ENCODE results near the gene FOXJ3. TPM values are rescaled to one million over a fixed set of nuclear protein-coding genes. Genes with fewer than 3 reads are reported as not detected.

Gene FOXJ3
- total RNA-seq, 4 donors from 2014 or later = 34.5 to 40.0 (median 36.1) TPM

DNA sequence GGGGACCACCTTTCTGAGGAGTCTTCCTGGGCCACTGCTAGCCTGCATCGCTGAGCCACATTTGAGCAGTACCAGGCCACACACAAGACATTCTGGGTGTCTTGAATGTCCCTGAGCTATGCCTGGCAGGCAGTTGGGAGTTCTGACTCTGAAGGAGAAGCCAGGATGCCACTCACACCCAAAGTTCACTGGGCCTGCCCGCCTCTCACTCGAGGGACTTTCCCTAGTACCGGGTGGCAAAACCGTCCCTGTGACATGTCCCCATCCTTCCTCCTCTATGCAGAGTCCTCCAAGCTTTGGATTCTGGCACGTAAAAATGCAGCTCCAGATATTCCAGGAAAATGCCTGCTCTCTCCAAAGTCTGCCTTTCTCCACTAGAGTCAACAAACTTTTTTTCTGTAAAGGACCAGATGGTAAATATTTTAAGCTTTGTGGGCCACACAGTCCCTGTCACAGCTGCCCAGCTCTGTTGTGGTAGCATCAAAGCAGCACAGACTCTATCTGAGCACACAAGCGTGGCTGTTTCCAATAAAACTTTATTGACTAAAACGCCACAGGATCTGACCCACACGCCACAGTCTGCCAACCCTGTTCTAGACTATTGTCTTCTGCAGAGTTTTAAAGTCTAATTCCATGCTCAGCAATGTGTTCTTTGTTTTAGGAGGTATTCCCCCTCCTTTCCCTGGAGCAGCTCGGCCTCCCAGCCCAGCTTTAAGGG is 201.1 kb downstream of the FOXJ3 start:
- intact Hi-C loops (cut with DNase I) = no loop called here
- TF ChIP-seq POLR2AphosphoS5 (IDR thresholded peaks at IDR 0.05) (no peak), POLR2A (IDR thresholded peaks at IDR 0.05; ENCODE audit: low read depth) (no peak), EP300 (IDR thresholded peaks at IDR 0.05) (no peak)
- TF ChIP-seq, protein P1, sequence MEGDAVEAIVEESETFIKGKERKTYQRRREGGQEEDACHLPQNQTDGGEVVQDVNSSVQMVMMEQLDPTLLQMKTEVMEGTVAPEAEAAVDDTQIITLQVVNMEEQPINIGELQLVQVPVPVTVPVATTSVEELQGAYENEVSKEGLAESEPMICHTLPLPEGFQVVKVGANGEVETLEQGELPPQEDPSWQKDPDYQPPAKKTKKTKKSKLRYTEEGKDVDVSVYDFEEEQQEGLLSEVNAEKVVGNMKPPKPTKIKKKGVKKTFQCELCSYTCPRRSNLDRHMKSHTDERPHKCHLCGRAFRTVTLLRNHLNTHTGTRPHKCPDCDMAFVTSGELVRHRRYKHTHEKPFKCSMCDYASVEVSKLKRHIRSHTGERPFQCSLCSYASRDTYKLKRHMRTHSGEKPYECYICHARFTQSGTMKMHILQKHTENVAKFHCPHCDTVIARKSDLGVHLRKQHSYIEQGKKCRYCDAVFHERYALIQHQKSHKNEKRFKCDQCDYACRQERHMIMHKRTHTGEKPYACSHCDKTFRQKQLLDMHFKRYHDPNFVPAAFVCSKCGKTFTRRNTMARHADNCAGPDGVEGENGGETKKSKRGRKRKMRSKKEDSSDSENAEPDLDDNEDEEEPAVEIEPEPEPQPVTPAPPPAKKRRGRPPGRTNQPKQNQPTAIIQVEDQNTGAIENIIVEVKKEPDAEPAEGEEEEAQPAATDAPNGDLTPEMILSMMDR (IDR thresholded peaks at IDR 0.05) = no peak
- Histone ChIP-seq H3K4me1 (no peaks in the 10 kb centered on the region), H3K9me3 (no peaks in the 10 kb centered on the region), H3K36me3 (no peaks in the 10 kb centered on the region), H3K4me3 (no peak overlapping the region), H3K27me3 (peaks cover 0 to 19% (median 0%) of the 10 kb centered on the region in 4 donors), H3K27ac (replicated peaks in 1 of 4) (no peak overlapping the region)
- WGBS = 81% methylated on average over 10 of the region's 10 CpGs
- no peak for DNase-seq (ENCODE audit: extremely low spot score)

DNA sequence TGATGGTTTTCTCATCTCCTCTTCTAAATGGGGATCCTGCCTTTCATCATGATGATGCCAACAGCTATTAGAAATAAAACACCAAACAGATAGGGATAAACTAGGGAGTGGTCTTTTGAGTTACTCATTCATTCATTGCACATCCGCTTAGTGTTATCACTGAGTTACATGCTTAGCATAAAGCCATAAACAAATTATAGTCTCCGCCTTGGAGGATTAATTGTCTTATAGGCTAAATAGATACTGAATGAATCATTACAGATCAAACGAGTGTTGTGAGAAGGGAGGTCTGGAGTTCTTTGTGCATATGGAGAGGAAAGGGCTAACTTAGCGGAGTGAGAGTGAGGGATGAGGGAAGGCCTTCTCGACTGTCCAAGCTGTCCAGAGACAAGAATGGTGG is 201.6 kb downstream of the FOXJ3 start:
- 86% methylated on average over 5 of the region's 5 CpGs for WGBS
- TF ChIP-seq POLR2AphosphoS5 (IDR thresholded peaks at IDR 0.05) (no peak), POLR2A (IDR thresholded peaks at IDR 0.05; ENCODE audit: low read depth) (no peak), EP300 (IDR thresholded peaks at IDR 0.05) (no peak)
- TF ChIP-seq, protein P1 (IDR thresholded peaks at IDR 0.05) = no peak
- no peak overlapping the region for H3K4me3 ChIP-seq
- intact Hi-C loops (cut with DNase I) = no loop called here
- H3K9me3 ChIP-seq = no peaks in the 10 kb centered on the region
- no peak for DNase-seq (ENCODE audit: extremely low spot score)
- no peaks in the 10 kb centered on the region for H3K36me3 ChIP-seq
- no peaks in the 10 kb centered on the region for H3K4me1 ChIP-seq
- peaks cover 0 to 16% (median 0%) of the 10 kb centered on the region in 4 donors for H3K27me3 ChIP-seq
- H3K27ac ChIP-seq (replicated peaks in 1 of 4) = no peak overlapping the region

DNA sequence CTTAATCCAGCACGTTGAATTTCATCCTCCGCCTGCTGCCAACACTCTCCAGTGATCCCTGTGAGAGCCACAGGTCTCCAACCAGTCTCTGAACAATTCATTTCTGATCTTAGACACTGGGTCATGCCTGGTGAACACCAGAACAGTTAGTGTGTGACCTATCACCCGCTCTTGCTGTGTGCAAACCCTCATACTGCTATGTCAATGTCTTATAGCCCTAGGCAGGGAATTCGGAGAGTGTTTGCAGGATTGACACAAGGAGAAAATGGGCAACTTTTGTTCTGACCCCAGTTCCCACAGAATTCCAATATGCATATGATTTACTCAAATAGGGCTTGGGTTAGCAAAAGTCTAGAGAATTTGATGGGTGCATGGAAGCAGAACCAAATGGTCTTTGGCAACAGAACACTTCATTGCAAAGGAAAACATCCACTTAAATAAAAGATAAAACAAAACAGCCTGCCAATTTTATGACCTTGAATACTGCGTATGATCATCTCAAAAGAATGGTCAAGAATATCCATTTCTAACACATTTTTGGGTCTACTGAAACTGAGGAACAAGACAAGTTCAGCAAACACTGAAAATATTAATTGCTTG is 204.9 kb downstream of the FOXJ3 start:
- 78% methylated on average over 5 of the region's 5 CpGs for WGBS
- Histone ChIP-seq H3K4me3 (no peak overlapping the region), H3K36me3 (no peaks in the 10 kb centered on the region), H3K27me3 (peaks cover 0 to 6% (median 0%) of the 10 kb centered on the region in 4 donors), H3K27ac (replicated peaks in 1 of 4) (no peak overlapping the region), H3K9me3 (no peaks in the 10 kb centered on the region), H3K4me1 (no peaks in the 10 kb centered on the region)
- intact Hi-C loops (cut with DNase I) = no loop called here
- no peak for TF ChIP-seq POLR2AphosphoS5 (IDR thresholded peaks at IDR 0.05)
- TF ChIP-seq POLR2A (IDR thresholded peaks at IDR 0.05; ENCODE audit: low read depth) = no peak
- TF ChIP-seq, protein P1 (IDR thresholded peaks at IDR 0.05) = no peak
- DNase-seq (ENCODE audit: extremely low spot score) = no peak

DNA sequence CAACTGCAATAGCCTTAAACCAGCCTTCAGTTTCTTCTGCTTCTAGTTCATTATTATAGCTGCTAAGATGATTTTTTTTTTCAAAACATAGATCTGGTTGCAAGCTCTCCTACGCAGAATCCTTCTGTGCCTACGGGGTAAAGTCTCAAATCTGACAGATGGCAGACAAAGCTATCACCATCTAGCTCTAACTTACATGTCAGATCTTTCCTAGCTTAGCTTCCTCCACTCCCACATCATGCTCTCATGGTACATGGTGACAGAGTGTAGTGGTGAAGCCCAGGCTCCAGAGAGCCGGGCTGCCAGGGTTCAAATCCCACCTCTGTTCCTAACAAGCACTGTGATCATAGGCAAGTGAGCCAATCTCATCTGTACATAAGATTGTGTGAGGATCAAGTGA is 206.1 kb downstream of the FOXJ3 start:
- DNase-seq (ENCODE audit: extremely low spot score) = no peak
- intact Hi-C loops (cut with DNase I) = no loop called here
- Histone ChIP-seq H3K4me1 (no peaks in the 10 kb centered on the region), H3K36me3 (no peaks in the 10 kb centered on the region), H3K27me3 (peaks cover 0 to 6% (median 0%) of the 10 kb centered on the region in 4 donors), H3K9me3 (no peaks in the 10 kb centered on the region), H3K27ac (replicated peaks in 1 of 4) (no peak overlapping the region), H3K4me3 (no peak overlapping the region)
- TF ChIP-seq, protein P1 (IDR thresholded peaks at IDR 0.05) = no peak
- TF ChIP-seq POLR2AphosphoS5 (IDR thresholded peaks at IDR 0.05) = no peak
- no peak for TF ChIP-seq POLR2A (IDR thresholded peaks at IDR 0.05; ENCODE audit: low read depth)
- no peak for TF ChIP-seq EP300 (IDR thresholded peaks at IDR 0.05)
- 76% methylated on average over 3 of the region's 3 CpGs for WGBS

All from esophagus muscularis mucosa (tissue), 4 donors.